Stimulated activated CD8-positive, alpha-beta memory T cell treated with anti-CD3 and anti-CD28 coated beads, Interleukin-12 subunit alpha, Interleukin-12 subunit beta, amount 100 ng/mL, for 4 hours (primary cell): ENCODE measurements around the gene MEG3.
"Not testable (repeated sequence)": the region's sequence is repeated elsewhere in the genome, so short reads cannot be mapped to it uniquely, and the experiment has no call there.

ENCODE experiments used
- DNase-seq: peaks from one replicate; pipeline ENCODE4 v3.0.0-alpha.2; 2020; ENCODE audit warnings: low read depth

The MEG3 gene

GRCh38 chr14:100788942-100789341, 37.0 kb upstream of the MEG3 start:
- no peak for DNase-seq

GRCh38 chr14:100789460-100790417, 36.2 kb upstream of the MEG3 start:
- DNase-seq, result no peak

DNA sequence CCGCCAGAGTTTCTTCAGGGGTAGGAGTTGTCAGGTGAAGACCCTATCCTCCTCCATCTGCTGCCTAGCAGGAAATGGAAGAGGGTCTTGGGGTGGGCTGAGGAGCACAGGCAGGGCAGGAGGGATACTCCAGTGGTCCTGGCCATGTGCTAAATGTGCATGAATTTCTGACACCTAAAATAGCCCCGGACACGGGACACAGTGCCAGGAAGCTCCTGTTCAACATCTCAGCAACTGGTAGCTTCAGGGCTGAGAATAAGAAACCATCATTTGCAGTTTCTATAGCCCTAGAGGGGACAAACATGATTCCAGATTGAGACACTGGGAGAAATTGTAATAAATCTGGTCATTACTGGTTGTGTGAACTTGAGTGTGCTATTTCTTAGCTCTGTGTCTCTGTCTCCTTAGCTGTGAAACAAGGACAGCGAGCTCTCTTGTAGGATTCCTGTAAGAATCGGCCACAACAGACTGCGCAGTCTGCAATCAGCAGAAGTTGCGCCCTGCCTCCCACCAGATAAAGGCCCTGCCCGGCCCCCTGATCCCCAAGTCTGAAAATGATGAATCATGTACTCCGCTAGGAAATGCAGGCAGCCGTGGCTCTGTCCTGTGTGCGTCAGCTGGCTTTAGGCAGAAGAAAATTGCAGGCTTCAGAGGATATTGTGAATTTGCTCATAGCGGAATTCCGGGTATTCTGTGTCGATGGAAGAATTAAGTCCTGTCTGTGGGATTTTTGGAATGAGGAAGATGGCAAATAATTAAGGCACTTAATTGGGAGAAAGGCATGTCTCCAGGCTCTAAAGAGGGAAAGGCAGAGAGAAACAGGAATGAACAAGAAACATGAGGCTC, 35.2 kb upstream of the MEG3 start:
- DNase-seq, result no peak

DNA sequence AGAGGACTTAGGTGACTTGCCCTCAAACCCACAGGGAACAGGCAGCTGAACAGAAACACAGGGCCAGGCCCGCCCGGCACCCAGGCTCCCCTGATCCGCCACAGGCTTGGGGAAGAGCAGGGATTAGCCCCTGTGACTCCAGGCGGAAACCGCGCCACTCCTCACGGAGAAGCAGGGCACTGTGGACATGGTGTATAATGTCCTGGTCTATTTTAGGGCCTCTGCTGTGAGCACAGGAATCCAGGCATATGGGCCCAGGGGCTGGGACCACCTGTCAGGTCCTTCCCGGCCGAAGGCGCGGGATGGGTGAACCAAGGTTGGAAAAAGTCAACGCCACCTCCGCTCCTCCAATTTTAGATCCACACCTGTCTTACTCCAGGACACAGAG, 34.6 kb upstream of the MEG3 start:
- no peak for DNase-seq

GRCh38 chr14:100791995-100792394, 33.9 kb upstream of the MEG3 start:
- no peak for DNase-seq

- DNase-seq, result no peak
Observed at GRCh38 chr14:100796946-100797345, 29.0 kb upstream of the MEG3 start.

- no peak for DNase-seq
Observed at GRCh38 chr14:100800041-100800440, 25.9 kb upstream of the MEG3 start.

DNA sequence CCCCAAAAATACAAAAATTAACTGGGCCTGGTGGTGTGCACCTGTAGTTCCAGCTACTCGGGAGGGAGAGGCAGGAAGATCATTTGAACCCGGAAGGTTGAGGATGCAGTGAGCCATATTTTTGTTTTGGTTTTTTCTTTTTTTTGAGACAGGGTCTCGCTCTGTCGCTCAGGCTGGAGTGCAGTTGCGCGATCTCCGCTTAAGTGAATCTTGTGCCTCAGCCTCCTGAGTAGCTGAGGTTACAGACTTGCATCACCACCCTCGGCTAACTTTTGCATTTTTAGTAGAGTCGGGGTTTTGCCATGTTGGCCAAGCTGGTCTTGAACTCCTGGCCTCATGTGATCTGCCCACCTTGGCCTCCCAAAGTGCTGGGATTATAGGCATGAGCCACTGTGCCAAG, 24.5 kb upstream of the MEG3 start:
- DNase-seq, result not testable (repeated sequence)

- no peak for DNase-seq
Observed at GRCh38 chr14:100802179-100802578, 23.7 kb upstream of the MEG3 start.

DNA sequence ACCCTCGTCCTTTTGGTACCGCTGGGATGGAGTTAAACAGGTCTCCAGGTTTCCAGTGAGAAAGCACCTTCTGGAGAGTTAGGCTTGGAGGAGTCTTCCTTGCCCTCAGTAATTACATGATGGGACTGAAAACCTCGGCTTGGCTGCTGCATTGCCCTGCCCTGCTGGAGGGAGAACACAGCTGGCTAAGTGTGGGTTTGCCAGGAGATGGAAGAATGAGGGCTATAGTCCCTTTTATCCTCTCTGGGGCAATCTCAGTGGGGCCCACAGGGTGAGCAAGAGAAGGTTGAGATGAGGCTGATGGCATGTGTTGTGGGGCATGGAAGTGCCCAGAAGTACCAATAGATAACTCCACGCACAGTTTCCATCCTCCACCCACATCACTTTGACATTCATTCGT, 23.2 kb upstream of the MEG3 start:
- DNase-seq, result no peak

DNA sequence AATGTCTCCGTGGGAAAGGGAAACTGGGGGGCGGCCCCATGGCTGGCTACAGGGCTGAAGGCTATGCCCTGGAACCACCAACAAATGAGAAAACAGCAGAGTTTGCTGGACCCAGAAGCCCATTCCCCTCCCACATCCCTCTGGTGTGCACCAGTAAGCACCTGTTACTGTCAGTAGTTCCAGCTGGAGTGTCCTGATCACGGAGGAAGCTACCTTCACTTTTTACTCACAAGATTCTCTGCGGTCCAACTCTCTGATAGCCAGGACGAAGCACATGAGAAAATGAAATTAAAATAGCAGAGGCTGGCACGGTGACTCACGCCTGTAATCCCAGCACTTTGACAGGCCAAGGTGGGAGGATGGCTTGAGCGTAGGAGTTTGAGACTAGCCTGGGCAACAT, 22.7 kb upstream of the MEG3 start:
- no peak for DNase-seq

DNA sequence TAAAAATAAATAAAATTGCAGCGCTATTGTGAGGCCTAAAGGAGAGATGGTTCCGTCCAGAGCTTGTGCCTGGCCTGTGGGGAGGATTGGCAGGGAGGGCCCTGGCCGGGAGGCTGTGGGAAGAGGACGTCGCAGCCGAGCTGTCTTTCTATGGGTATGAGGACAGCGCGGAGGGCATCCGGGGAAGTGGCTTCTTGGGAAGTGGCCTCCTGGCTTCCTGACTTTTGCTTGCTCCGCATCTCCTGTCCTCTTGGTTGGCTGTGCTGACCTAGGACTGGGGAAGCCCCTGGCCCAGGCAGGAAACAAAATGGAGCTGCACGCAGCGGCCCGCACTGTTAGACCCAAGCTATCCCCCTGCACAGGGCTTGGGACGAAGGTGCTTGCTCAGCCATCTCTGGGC, 22.2 kb upstream of the MEG3 start:
- no peak for DNase-seq

DNA sequence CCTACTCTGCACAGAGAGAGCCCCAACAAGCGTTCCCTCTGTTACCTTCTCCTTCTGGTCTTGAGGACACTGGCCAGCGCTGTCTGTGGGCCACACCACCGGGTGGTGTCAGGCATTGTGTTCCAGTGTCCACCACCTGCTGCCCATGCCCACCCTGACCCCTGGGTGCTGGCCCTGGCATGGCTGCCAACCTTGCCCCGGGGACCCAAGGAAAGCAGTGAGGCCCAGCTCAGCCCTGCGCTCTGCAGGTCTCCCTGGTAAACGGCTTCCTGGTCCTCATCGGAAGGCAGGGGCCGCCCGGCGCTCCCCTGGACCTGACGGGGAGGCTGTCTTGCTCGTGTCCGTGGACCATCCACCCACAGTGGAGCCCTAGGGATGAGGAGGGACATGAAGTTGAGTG, 21.8 kb upstream of the MEG3 start:
- no peak for DNase-seq

GRCh38 chr14:100804558-100805309, 21.2 kb upstream of the MEG3 start:
- DNase-seq, result no peak

GRCh38 chr14:100806386-100806785, 19.5 kb upstream of the MEG3 start:
- DNase-seq, result no peak

DNA sequence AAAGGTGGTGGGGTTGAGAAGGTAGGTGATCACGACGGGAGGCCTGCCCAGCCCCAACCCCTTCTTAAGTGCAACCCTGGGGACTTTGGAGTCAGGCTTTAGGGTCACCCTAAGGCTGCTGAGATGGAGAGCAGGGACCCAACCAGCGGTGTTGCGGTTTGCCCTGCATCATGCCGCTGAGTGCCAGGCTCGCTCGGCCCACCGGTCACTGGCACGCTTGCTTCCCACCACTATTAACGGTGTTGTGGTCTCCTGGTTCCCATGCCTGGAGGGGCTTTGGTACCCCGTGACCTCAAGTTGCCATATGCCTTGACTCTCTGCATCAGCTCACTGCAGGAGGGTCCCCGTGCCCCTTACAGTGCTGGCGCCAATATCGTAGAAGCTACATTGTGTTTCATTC, 18.4 kb upstream of the MEG3 start:
- DNase-seq, result no peak

DNA sequence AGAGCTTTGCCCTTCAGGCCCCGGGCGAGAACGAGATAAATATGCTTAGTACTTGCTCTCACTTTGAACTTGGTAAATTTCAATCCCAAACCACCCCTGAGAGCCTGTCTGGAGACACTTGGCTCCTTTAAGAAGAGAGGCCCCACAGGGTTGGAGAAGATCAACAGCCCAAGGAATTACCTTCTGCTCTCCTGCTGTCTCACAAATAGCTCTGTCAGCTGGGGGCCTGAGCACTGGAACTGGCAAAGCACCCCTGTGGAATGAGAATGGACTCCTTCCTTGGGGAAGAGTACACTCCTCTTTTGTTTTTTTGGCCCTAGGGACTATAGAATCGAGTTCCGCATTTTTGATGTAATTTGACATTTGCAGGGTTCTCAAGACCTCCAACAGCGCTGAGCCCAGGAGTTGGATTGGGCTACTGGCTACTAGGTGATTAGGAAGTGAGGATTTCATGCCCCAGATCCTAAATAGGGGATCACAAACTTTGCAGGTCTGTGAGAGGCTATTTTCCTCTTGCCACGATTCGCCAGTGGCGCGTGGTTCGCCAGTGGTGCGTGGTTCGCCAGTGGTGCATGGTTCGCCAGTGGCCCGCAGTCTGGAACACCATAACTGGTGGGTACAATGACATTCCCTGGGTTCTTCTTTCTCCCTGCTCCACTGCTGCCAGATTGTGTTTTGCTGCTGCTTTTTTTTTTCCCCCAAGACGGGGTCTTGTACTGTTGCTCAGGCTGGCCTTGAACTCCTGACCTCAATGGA, 17.8 kb upstream of the MEG3 start:
- DNase-seq, result no peak

DNA sequence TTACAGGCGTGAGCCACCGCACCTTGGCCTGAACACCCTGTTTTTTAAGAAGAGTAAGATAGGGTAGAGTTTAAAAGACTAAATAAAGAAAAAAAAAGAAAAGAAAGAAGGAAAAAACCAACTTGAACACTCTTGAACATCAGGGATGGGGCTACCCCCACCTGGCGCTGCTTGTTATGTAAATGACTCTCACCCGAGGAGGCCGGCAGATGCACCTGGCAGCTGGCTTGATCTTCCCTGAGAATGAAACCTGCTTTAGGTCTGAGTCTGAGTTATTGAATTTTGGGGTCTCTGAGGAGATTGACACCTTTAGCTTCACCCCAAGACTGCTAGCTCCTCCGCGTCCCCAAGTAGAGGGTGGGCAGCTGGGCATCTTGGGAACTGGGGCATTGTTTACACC, 15.5 kb upstream of the MEG3 start:
- no peak for DNase-seq

DNA sequence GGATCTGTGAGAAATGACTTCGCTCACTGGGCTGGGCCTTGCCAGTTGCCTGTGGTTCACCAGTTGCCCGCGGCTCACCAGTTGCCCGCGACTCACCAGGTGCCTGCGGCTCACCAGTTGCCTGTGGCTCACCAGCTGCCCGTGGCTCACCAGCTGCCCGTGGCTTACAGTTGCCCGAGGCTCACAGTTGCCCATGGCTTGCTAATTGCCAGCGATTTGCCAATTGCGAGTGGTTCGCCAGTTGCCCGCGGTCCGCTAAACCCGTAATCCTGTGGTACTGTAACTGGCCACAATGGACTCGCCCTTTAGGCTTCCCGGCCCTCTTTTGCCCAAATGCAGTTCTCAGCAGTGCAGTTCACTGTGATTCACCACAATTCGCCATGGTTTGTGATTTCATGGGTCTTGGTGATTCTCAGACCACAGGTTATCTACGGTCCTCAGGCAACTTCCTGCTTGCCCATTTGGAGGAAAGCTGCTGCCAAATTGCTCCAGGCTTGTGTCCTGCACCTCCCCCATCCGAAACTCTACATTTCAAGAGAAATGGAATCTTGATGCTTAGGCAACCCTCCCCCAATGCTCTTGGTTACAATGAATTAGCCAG, 15.0 kb upstream of the MEG3 start:
- DNase-seq, result no peak

DNA sequence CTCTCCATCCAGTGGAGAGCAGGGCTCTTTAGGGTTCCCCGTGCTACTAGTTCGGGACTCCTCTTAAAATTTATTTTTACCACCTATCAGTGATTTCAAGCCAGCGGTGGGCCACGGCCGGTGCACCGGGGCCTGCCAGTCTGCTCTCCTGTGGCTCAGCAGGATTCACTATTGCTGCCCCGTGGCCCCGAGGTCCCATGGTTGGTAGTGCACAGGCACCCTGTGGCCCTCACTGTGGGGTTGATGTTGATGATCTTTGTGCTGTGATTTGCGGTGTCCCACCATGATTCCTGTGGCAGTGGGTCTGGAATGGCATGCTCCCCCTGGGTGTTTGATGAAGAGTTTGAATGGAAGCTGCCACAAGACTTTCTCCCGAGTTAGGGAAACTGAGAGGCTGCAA, 12.6 kb upstream of the MEG3 start:
- no peak for DNase-seq
